Fibroblast of skin of right biceps (primary cell): ENCODE results near the gene ZGRF1.
"Not testable (repeated sequence)": the region's sequence is repeated elsewhere in the genome, so short reads cannot be mapped to it uniquely, and the experiment has no call there.

ENCODE experiments used
- DNase-seq: peaks from one replicate; pipeline ENCODE4 v3.0.0-alpha.2; 2013

Gene ZGRF1

GRCh38 chr4:112644595-112645535 lies 8.2 kb upstream of the ZGRF1 start:
- not testable (repeated sequence) for DNase-seq

- no peak for DNase-seq
Observed at GRCh38 chr4:112642526-112642925, 5.8 kb upstream of the ZGRF1 start.

- DNase-seq, result no peak
Observed at GRCh38 chr4:112637552-112637866, 800 bp upstream of the ZGRF1 start.

- peak; percentile 31 for DNase-seq
Observed at GRCh38 chr4:112633477-112634235, 3.1 kb downstream of the ZGRF1 start.

- no peak for DNase-seq
Observed at GRCh38 chr4:112626228-112626627, 10.5 kb downstream of the ZGRF1 start.

GRCh38 chr4:112616984-112617383 lies 19.7 kb downstream of the ZGRF1 start:
- no peak for DNase-seq

GRCh38 chr4:112612814-112613213 lies 23.9 kb downstream of the ZGRF1 start:
- DNase-seq, result not testable (repeated sequence)

GRCh38 chr4:112604589-112604988 lies 32.1 kb downstream of the ZGRF1 start:
- peak; percentile 48 for DNase-seq

GRCh38 chr4:112594993-112595392 lies 41.7 kb downstream of the ZGRF1 start:
- DNase-seq, result no peak

GRCh38 chr4:112593438-112594133 lies 43.1 kb downstream of the ZGRF1 start:
- no peak for DNase-seq

GRCh38 chr4:112592717-112593116 lies 44.0 kb downstream of the ZGRF1 start:
- no peak for DNase-seq

GRCh38 chr4:112591593-112591992 lies 45.1 kb downstream of the ZGRF1 start:
- DNase-seq, result no peak

- peak; percentile 48 for DNase-seq
Observed at GRCh38 chr4:112589206-112589605, 47.5 kb downstream of the ZGRF1 start.

- DNase-seq, result no peak
Observed at GRCh38 chr4:112585977-112586736, 50.6 kb downstream of the ZGRF1 start.

GRCh38 chr4:112567536-112567935 lies 69.2 kb downstream of the ZGRF1 start:
- no peak for DNase-seq

GRCh38 chr4:112564706-112565270 lies 71.9 kb downstream of the ZGRF1 start:
- no peak for DNase-seq

- no peak for DNase-seq
Observed at GRCh38 chr4:112563431-112564200, 73.1 kb downstream of the ZGRF1 start.

GRCh38 chr4:112562254-112562879 lies 74.3 kb downstream of the ZGRF1 start:
- no peak for DNase-seq

- no peak for DNase-seq
Observed at GRCh38 chr4:112560084-112560483, 76.6 kb downstream of the ZGRF1 start.

- DNase-seq, result no peak
Observed at GRCh38 chr4:112559053-112559452, 77.7 kb downstream of the ZGRF1 start.
